Skeletal muscle tissue (tissue), 4 donors: ENCODE measurements around the gene RNF13. TPM values are rescaled to one million over a fixed set of nuclear protein-coding genes. Genes with fewer than 3 reads are reported as not detected.

ENCODE experiments used
- H3K27ac ChIP-seq: one replicate; pipeline ENCODE4 v1.7.0; 2013; ENCODE audit warnings: mild to moderate bottlenecking, low read depth, low read length, inconsistent platforms
- H3K27me3 ChIP-seq, 3 donors: one replicate each; pipeline ENCODE4 v1.7.0; 2013; ENCODE audit warnings: low read length in 3 of 3; ENCODE audit not compliant: control insufficient read depth in 3 of 3, insufficient read depth in 3 of 3
- H3K36me3 ChIP-seq, 3 donors: one replicate each; pipeline ENCODE4 v1.7.0; 2013; ENCODE audit warnings: low read length in 3 of 3; ENCODE audit not compliant: control insufficient read depth in 3 of 3, insufficient read depth in 3 of 3
- H3K4me1 ChIP-seq, 3 donors: one replicate each; pipeline ENCODE4 v1.7.0; 2013; ENCODE audit warnings: low read length in 3 of 3, mild to moderate bottlenecking in 3 of 3; ENCODE audit not compliant: control insufficient read depth in 3 of 3, insufficient read depth in 3 of 3
- H3K4me3 ChIP-seq, 3 donors: one replicate each; pipeline ENCODE4 v1.7.0; 2013; ENCODE audit warnings: low read length in 3 of 3
- H3K9ac ChIP-seq, 3 donors: one replicate each; pipeline ENCODE4 v1.7.0; 2013; ENCODE audit warnings: low read length in 3 of 3, mild to moderate bottlenecking in 3 of 3, moderate library complexity in 2 of 3, low read depth in 1 of 3
- H3K9me3 ChIP-seq, 3 donors: one replicate each; pipeline ENCODE4 v1.7.0; 2013; ENCODE audit warnings: low read length in 3 of 3; ENCODE audit not compliant: control insufficient read depth in 3 of 3
- total RNA-seq: library from RNA; depleted of rRNA; stranded (reverse); fragments of >200 nt; gene quantifications from one replicate; pipeline ENCODE4 v1.2.3, GENCODE V29; 2014
- donor health status: Osteomylitis.

RNF13 gene
- total RNA-seq, 1 donor from 2014 or later = 98.6 TPM

GRCh38 chr3:149954812-149955211 lies 141.8 kb downstream of the RNF13 start:
- Histone ChIP-seq H3K9ac (no peak overlapping the region), H3K4me1 (peaks cover 0 to 2% (median 0%) of the 10 kb centered on the region in 3 donors), H3K36me3 (peaks cover 0 to under 1% (median 0%) of the 10 kb centered on the region in 3 donors), H3K4me3 (no peak overlapping the region), H3K27me3 (no peaks in the 10 kb centered on the region), H3K27ac (no peak overlapping the region), H3K9me3 (no peaks in the 10 kb centered on the region)

- Histone ChIP-seq H3K27ac (no peak overlapping the region), H3K27me3 (no peaks in the 10 kb centered on the region), H3K4me1 (peaks cover 0 to 2% (median 0%) of the 10 kb centered on the region in 3 donors), H3K9ac (no peak overlapping the region), H3K4me3 (no peak overlapping the region), H3K36me3 (peaks cover 0 to 3% (median 0%) of the 10 kb centered on the region in 3 donors), H3K9me3 (no peaks in the 10 kb centered on the region)
These were observed 142.4 kb downstream of the RNF13 start for GRCh38 chr3:149955449-149955848.

GRCh38 chr3:149957361-149958125 lies 144.5 kb downstream of the RNF13 start:
- Histone ChIP-seq H3K27me3 (no peaks in the 10 kb centered on the region), H3K4me3 (no peak overlapping the region), H3K27ac (no peak overlapping the region), H3K9ac (no peak overlapping the region), H3K9me3 (no peaks in the 10 kb centered on the region), H3K36me3 (peaks cover 0 to 3% (median 0%) of the 10 kb centered on the region in 3 donors), H3K4me1 (peaks cover 0 to 2% (median 0%) of the 10 kb centered on the region in 3 donors)

- peaks cover 0 to 2% (median 0%) of the 10 kb centered on the region in 3 donors for H3K4me1 ChIP-seq
- H3K27me3 ChIP-seq = no peaks in the 10 kb centered on the region
- peaks cover 0 to 4% (median 0%) of the 10 kb centered on the region in 3 donors for H3K36me3 ChIP-seq
- no peak overlapping the region for H3K4me3 ChIP-seq
- no peak overlapping the region for H3K9ac ChIP-seq
- no peaks in the 10 kb centered on the region for H3K9me3 ChIP-seq
- no peak overlapping the region for H3K27ac ChIP-seq
These were observed 145.3 kb downstream of the RNF13 start for GRCh38 chr3:149958171-149958796.

GRCh38 chr3:149959443-149959842 lies 146.4 kb downstream of the RNF13 start:
- H3K4me1 ChIP-seq = peaks cover 2 to 9% (median 5%) of the 10 kb centered on the region in 3 donors
- H3K27ac ChIP-seq = no peak overlapping the region
- no peaks in the 10 kb centered on the region for H3K27me3 ChIP-seq
- H3K36me3 ChIP-seq = peaks cover 0 to 10% (median 0%) of the 10 kb centered on the region in 3 donors
- H3K9me3 ChIP-seq = no peaks in the 10 kb centered on the region
- no peak overlapping the region for H3K4me3 ChIP-seq
- no peak overlapping the region for H3K9ac ChIP-seq

- Histone ChIP-seq H3K27me3 (no peaks in the 10 kb centered on the region), H3K4me3 (no peak overlapping the region), H3K27ac (no peak overlapping the region), H3K4me1 (peaks cover 14 to 29% (median 17%) of the 10 kb centered on the region in 3 donors), H3K36me3 (peaks cover 0 to 17% (median 2%) of the 10 kb centered on the region in 3 donors), H3K9me3 (no peaks in the 10 kb centered on the region), H3K9ac (peak overlapping the region in 1 of 3 donors; percentile 18)
These were observed 150.5 kb downstream of the RNF13 start for GRCh38 chr3:149963485-149963884.

GRCh38 chr3:149964291-149964690 lies 151.3 kb downstream of the RNF13 start:
- Histone ChIP-seq H3K4me3 (no peak overlapping the region), H3K27me3 (no peaks in the 10 kb centered on the region), H3K36me3 (peaks cover 0 to 17% (median 2%) of the 10 kb centered on the region in 3 donors), H3K27ac (no peak overlapping the region), H3K9ac (no peak overlapping the region), H3K9me3 (no peaks in the 10 kb centered on the region), H3K4me1 (peaks cover 14 to 29% (median 17%) of the 10 kb centered on the region in 3 donors)

GRCh38 chr3:149965278-149965677 lies 152.3 kb downstream of the RNF13 start:
- Histone ChIP-seq H3K4me3 (no peak overlapping the region), H3K4me1 (peaks cover 14 to 32% (median 17%) of the 10 kb centered on the region in 3 donors), H3K27me3 (no peaks in the 10 kb centered on the region), H3K36me3 (peaks cover 0 to 14% (median 2%) of the 10 kb centered on the region in 3 donors), H3K27ac (no peak overlapping the region), H3K9me3 (no peaks in the 10 kb centered on the region), H3K9ac (peak overlapping the region in 1 of 3 donors; percentile 27)

- H3K27me3 ChIP-seq = no peaks in the 10 kb centered on the region
- peak overlapping the region; percentile 81 to 90 (median 87) for H3K4me3 ChIP-seq
- peaks cover 14 to 36% (median 21%) of the 10 kb centered on the region in 3 donors for H3K4me1 ChIP-seq
- H3K9ac ChIP-seq = peak overlapping the region; percentile 47 to 96 (median 92)
- peaks cover 0 to 14% (median 2%) of the 10 kb centered on the region in 3 donors for H3K36me3 ChIP-seq
- H3K27ac ChIP-seq = peak overlapping the region; percentile 97
- H3K9me3 ChIP-seq = no peaks in the 10 kb centered on the region
These were observed 154.2 kb downstream of the RNF13 start for GRCh38 chr3:149967086-149967685.
